CD4-positive, alpha-beta T cell treated with Interleukin-15 for 1 hour (primary cell): ENCODE measurements around the gene F2RL3.
"Not testable (repeated sequence)": the region's sequence is repeated elsewhere in the genome, so short reads cannot be mapped to it uniquely, and the experiment has no call there.

Experiments used
- DNase-seq: peaks from one replicate; pipeline ENCODE4 v3.0.0-alpha.2; 2020

The F2RL3 gene

GRCh38 chr19:16922949-16923348, 34.1 kb downstream of the F2RL3 start:
- no peak for DNase-seq

GRCh38 chr19:16927883-16928282, 39.1 kb downstream of the F2RL3 start:
- DNase-seq: no peak

- DNase-seq: no peak
Measured at GRCh38 chr19:16928351-16928750, 39.6 kb downstream of the F2RL3 start.

GRCh38 chr19:16928916-16929315, 40.1 kb downstream of the F2RL3 start:
- DNase-seq: no peak

GRCh38 chr19:16930753-16931152, 42.0 kb downstream of the F2RL3 start:
- no peak for DNase-seq

- DNase-seq: no peak
Measured at GRCh38 chr19:16931306-16931705, 42.5 kb downstream of the F2RL3 start.

GRCh38 chr19:16934489-16934888, 45.7 kb downstream of the F2RL3 start:
- no peak for DNase-seq

GRCh38 chr19:16936901-16937300, 48.1 kb downstream of the F2RL3 start:
- DNase-seq: no peak

- DNase-seq: not testable (repeated sequence)
Measured at GRCh38 chr19:16937796-16938195, 49.0 kb downstream of the F2RL3 start.

GRCh38 chr19:16938211-16938610, 49.4 kb downstream of the F2RL3 start:
- no peak for DNase-seq

GRCh38 chr19:16940063-16940462, 51.3 kb downstream of the F2RL3 start:
- DNase-seq: not testable (repeated sequence)

GRCh38 chr19:16940626-16941025, 51.8 kb downstream of the F2RL3 start:
- no peak for DNase-seq
